ENCODE results near the gene PNCK.

PNCK gene

DNA sequence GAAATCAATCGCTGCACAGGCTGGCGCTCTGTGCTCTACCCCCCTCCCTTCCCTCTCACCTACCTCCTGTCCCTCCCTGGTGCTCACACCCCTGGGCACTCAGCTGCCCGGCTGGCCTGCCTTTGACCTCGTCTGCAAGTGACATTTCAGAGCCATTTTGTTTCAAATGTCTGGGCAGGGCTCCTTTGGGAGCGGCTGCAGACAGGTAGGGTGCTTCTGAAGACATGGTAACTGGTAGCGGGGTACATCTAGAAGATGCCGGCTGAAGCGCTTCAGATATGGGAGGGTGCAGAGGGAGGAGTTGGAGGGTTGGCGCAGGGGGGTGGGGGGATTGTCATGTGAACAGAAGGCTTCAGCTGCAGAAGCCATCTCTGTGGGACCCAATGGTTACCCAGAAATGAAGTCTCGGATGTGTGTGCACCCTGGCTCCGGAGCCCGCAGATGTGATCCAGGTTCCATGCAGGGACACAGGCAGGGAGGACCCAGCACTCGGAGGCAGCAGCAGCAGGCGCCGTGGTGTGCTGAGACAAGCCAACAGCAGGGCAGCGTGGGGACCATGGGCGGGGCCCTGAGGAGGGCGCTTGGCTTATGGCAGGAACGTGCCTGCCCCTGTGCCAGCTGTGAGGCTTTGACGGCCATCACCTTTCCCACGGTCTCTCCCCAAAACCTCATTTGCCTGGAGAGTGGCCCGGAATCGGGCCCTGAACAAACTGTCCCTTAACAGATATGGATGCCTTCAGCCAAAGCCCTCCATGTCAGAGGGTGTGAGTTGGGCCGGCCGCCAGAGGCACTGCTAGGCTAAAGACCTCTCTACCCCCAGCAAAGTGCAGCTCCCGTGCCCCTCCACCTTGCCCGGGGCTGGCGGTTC lies 34.2 kb downstream of the PNCK start:
- Histone ChIP-seq H3K27me3 (replicated peaks; ENCODE audit: insufficient read depth, low read length) (peaks cover 65% of the 10 kb centered on the region), H3K4me2 (ENCODE audit: low read depth, low read length) (no peak overlapping the region), H3K9ac (ENCODE audit: low read length) (no peak overlapping the region), H4K20me1 (ENCODE audit: insufficient read depth, low read length) (no peaks in the 10 kb centered on the region), H3K27ac (ENCODE audit: low read length) (no peak overlapping the region), H3F3A (ENCODE audit: insufficient read depth, low read length) (no peaks in the 10 kb centered on the region), H3K36me3 (replicated peaks; ENCODE audit: insufficient read depth, low read length) (no peaks in the 10 kb centered on the region), H2AFZ (ENCODE audit: low read length) (no peak overlapping the region), H3K4me1 (ENCODE audit: low read length) (no peaks in the 10 kb centered on the region), H3K9me3 (replicated peaks; ENCODE audit: insufficient read depth, low read length) (no peaks in the 10 kb centered on the region), H3K79me2 (ENCODE audit: low read length) (no peaks in the 10 kb centered on the region), H3K4me3 (ENCODE audit: low read length) (no peak overlapping the region), H3K9me2 (replicated peaks; ENCODE audit: insufficient read depth, low read length) (no peaks in the 10 kb centered on the region)
- TF ChIP-seq EZH2phosphoT487 (IDR thresholded peaks at IDR 0.05; ENCODE audit: low read length) (no peak), EZH2 (optimal IDR thresholded peaks at IDR 0.05; ENCODE audit: low read depth, low read length) (no peak)
- TF ChIP-seq, protein P1, sequence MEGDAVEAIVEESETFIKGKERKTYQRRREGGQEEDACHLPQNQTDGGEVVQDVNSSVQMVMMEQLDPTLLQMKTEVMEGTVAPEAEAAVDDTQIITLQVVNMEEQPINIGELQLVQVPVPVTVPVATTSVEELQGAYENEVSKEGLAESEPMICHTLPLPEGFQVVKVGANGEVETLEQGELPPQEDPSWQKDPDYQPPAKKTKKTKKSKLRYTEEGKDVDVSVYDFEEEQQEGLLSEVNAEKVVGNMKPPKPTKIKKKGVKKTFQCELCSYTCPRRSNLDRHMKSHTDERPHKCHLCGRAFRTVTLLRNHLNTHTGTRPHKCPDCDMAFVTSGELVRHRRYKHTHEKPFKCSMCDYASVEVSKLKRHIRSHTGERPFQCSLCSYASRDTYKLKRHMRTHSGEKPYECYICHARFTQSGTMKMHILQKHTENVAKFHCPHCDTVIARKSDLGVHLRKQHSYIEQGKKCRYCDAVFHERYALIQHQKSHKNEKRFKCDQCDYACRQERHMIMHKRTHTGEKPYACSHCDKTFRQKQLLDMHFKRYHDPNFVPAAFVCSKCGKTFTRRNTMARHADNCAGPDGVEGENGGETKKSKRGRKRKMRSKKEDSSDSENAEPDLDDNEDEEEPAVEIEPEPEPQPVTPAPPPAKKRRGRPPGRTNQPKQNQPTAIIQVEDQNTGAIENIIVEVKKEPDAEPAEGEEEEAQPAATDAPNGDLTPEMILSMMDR (IDR thresholded peaks at IDR 0.05; ENCODE audit: low read length) = no peak
- no peak for DNase-seq

DNA sequence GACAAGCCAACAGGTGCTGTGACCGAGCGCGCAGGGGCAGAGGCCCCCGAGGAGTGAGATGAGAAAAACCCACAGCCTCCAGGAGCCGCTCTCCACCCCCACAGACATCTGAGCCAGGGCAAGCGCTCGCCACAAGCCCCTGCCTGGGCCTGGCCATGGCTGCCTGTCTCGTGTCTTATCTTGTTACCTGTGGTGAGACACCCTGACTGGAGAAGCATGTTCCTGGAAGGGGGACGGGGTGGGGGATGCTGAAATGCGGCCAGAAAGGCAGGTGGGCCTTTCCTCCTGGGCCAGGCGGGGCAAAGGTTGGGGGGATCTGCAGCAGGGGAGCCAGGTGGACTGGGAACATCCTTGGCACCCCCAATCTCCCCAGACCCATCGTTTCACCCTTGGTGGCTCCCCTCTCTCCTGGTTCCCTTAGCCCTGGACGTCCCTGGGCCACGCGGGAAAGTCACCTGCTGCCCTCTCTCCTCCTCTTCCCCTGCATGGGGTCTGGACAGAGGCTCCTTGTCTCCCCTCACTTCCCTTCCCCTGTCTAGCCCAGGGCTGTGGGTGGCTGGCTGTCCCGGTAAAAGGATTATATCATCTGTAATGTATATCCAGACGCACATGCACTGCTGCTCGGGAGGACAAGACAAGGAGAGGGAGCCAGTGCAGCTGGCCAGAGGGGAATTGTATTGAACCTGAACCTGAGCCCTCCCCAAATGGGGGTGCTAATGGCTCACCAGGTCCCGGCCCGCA lies 35.0 kb downstream of the PNCK start:
- Histone ChIP-seq H3K9ac (ENCODE audit: low read length) (no peak overlapping the region), H3F3A (ENCODE audit: insufficient read depth, low read length) (no peaks in the 10 kb centered on the region), H3K9me2 (replicated peaks; ENCODE audit: insufficient read depth, low read length) (no peaks in the 10 kb centered on the region), H2AFZ (ENCODE audit: low read length) (no peak overlapping the region), H3K4me3 (ENCODE audit: low read length) (no peak overlapping the region), H3K36me3 (replicated peaks; ENCODE audit: insufficient read depth, low read length) (no peaks in the 10 kb centered on the region), H3K27me3 (replicated peaks; ENCODE audit: insufficient read depth, low read length) (peaks cover 70% of the 10 kb centered on the region), H3K4me1 (ENCODE audit: low read length) (no peaks in the 10 kb centered on the region), H4K20me1 (ENCODE audit: insufficient read depth, low read length) (no peaks in the 10 kb centered on the region), H3K79me2 (ENCODE audit: low read length) (no peaks in the 10 kb centered on the region), H3K4me2 (ENCODE audit: low read depth, low read length) (no peak overlapping the region), H3K27ac (ENCODE audit: low read length) (no peak overlapping the region), H3K9me3 (replicated peaks; ENCODE audit: insufficient read depth, low read length) (no peaks in the 10 kb centered on the region)
- TF ChIP-seq, protein P1 (IDR thresholded peaks at IDR 0.05; ENCODE audit: low read length) = no peak
- no peak for TF ChIP-seq EZH2phosphoT487 (IDR thresholded peaks at IDR 0.05; ENCODE audit: low read length)
- no peak for TF ChIP-seq EZH2 (optimal IDR thresholded peaks at IDR 0.05; ENCODE audit: low read depth, low read length)
- DNase-seq = no peak

DNA sequence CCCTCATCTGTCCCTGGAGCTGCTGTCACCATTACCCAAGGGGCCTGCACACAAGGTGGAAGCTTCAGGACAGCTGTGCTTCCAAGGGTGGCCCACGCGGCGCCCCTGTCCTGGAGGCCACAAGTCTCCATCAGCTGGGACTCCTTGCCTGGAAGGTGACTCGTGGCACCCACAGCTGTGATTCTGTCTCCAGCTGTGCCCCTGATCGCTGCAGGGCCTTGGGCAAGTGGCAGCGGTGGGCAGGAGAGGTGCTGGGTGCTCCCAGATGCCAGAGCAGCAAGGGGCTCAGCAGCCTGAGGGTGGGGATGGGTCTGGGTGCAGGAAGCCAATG lies 35.6 kb downstream of the PNCK start:
- DNase-seq = no peak
- Histone ChIP-seq H3K27ac (ENCODE audit: low read length) (no peak overlapping the region), H3F3A (ENCODE audit: insufficient read depth, low read length) (no peaks in the 10 kb centered on the region), H3K9ac (ENCODE audit: low read length) (no peak overlapping the region), H3K27me3 (replicated peaks; ENCODE audit: insufficient read depth, low read length) (peaks cover 68% of the 10 kb centered on the region), H3K9me2 (replicated peaks; ENCODE audit: insufficient read depth, low read length) (no peaks in the 10 kb centered on the region), H3K79me2 (ENCODE audit: low read length) (no peaks in the 10 kb centered on the region), H3K4me2 (ENCODE audit: low read depth, low read length) (no peak overlapping the region), H3K36me3 (replicated peaks; ENCODE audit: insufficient read depth, low read length) (no peaks in the 10 kb centered on the region), H3K4me3 (ENCODE audit: low read length) (no peak overlapping the region), H3K9me3 (replicated peaks; ENCODE audit: insufficient read depth, low read length) (no peaks in the 10 kb centered on the region), H4K20me1 (ENCODE audit: insufficient read depth, low read length) (no peaks in the 10 kb centered on the region), H2AFZ (ENCODE audit: low read length) (no peak overlapping the region), H3K4me1 (ENCODE audit: low read length) (no peaks in the 10 kb centered on the region)
- TF ChIP-seq, protein P1 (IDR thresholded peaks at IDR 0.05; ENCODE audit: low read length) = no peak
- no peak for TF ChIP-seq EZH2phosphoT487 (IDR thresholded peaks at IDR 0.05; ENCODE audit: low read length)
- no peak for TF ChIP-seq EZH2 (optimal IDR thresholded peaks at IDR 0.05; ENCODE audit: low read depth, low read length)
